Esophagus squamous epithelium (tissue), 4 donors: ENCODE results near the gene EPHA8.

Source experiments
- CTCF ChIP-seq, 6 experiments: fragments of 450-650 bp in 4 of 6; fragments of 200-600 bp in 2 of 6; sonication (generic) in 2 of 6; IDR thresholded peaks; one replicate each; pipeline ENCODE4 v1.5.1; 2016 to 2019; ENCODE audit warnings: antibody characterized with exemption in 6 of 6, mild to moderate bottlenecking in 4 of 6, moderate library complexity in 4 of 6
- POLR2A ChIP-seq, 4 donors: fragments of 450-650 bp; IDR thresholded peaks; one replicate each; pipeline ENCODE4 v1.6.1; 2017; ENCODE audit warnings: antibody characterized with exemption in 4 of 4, mild to moderate bottlenecking in 4 of 4, moderate library complexity in 3 of 4

DNA sequence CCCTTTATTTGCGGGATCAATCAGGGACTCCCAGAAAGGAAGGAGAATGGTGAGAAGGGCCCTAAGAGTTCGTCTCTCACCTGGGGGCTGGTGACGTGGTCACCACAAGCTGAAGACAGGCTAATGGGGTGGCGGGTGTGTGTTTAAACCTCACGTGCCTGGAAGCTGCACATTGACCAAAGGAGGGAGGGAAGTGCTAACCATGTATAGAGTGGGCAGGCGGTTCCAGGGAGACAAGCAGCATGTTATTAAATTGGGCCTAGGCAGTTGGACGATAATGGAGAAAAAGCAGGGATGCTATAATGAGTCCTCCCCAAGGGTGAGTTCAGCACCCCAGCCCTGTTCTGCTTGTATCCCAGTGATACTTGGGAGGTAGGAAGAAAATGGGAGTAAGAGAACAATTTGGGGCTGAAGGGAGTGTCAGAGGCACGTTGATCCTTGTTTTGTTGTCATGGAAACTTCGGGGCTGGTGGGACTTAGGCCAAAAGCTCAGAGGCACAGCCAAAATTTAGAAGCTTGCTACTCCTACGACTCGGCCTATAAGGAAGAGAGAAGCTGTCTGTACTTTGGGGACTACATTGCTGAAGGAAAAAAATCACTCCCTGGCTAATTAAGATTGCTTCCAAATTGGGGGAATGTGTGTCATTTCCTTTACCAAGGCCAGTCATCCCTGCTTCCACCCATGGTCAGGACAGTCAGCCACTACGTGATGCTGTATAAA, 33.2 kb upstream of the EPHA8 start:
- TF ChIP-seq CTCF (IDR thresholded peaks at IDR 0.05) (no peak), POLR2A (IDR thresholded peaks at IDR 0.05) (no peak)
